Stimulated activated CD4-positive, alpha-beta T cell treated with anti-CD3 and anti-CD28 coated beads, Interleukin-2, amount 100 ng/mL, for 4 hours (primary cell): ENCODE measurements around the gene CNOT10.

ENCODE experiments used
- DNase-seq: peaks from one replicate; pipeline ENCODE4 v3.0.0-alpha.2; 2020; ENCODE audit warnings: low read depth

CNOT10 gene

GRCh38 chr3:32817558-32818228, 132.7 kb downstream of the CNOT10 start, which contains the start of gene TRIM71:
Gene TRIM71, plus strand, starts transcription at chr3:32817997. Its CDS starts 84 bp downstream, at chr3:32818081.
- DNase-seq, result no peak

- DNase-seq, result no peak
These were observed 133.4 kb downstream of the CNOT10 start for GRCh38 chr3:32818229-32818969.

GRCh38 chr3:32818970-32819511, 134.1 kb downstream of the CNOT10 start:
- DNase-seq, result no peak

- no peak for DNase-seq
These were observed 134.8 kb downstream of the CNOT10 start for GRCh38 chr3:32819551-32820348.

DNA sequence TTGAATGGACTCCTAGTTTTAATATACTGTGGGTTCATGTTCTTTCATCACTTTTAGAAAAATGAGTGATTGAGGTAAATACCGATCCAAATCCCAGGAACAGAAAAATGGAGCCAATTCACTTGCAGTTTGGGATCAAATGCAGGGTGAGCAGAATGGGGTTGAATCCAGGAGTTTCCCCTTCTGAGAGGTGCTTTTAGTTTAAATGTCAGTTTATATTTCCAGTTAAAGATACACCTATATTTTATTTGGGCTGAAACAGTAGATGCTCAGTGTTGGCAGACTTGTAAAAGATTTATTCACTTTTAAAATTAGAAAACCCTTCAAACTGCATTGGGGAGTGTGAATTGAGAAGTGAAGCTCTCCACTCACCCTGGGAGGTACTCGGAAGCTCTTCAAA, 135.4 kb downstream of the CNOT10 start:
- DNase-seq, result no peak

DNA sequence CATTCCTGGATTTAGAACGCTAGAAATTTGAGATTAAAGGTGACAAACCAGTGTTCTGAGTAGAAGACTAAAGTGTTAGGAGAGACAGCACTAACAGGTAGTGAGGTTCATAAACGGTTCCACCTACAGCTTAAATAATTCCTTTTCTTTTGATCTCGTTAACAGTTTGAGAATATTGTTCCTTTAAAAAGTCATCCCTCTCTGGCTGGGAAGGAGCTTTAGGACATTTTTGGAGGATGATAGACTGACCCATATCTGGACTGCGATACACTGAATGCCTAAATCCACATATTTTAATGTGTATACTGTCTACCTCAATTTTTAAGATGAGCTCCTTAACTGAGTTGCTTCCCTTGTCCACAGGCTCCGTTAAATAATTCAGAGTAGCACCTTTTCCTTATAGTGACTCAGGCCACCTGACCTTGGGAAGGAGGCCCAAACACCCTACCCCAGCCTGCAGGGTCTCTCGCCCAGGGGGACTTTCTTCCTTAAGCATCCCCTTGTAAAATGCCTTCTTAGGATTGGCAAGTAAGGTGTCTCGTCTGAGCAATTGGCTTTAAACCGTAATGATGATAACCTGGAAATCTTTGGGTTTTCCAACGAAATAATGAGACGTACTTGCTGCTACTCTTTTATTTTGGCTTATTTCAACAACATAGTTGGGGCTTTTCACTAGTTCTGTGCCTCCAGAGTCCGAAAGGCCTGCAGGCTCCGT, 136.1 kb downstream of the CNOT10 start:
- DNase-seq, result no peak

- DNase-seq, result no peak
These were observed 136.8 kb downstream of the CNOT10 start for GRCh38 chr3:32821686-32822296.

GRCh38 chr3:32822609-32823498, 137.9 kb downstream of the CNOT10 start:
- no peak for DNase-seq
